Esophagus squamous epithelium (tissue), 5 donors: Measurements from ENCODE around the gene CDH18. TPM values are rescaled to one million over a fixed set of nuclear protein-coding genes. Genes with fewer than 3 reads are reported as not detected.

Source experiments
- DNase-seq: peaks from one replicate; lab custom pipeline; 2025; lab: John Stamatoyannopoulos, UW
- H3K27ac ChIP-seq, 4 donors: fragments of 200-600 bp; sonication (generic); one replicate each; pipeline ENCODE4 v1.5.1; 2016 to 2019; ENCODE audit warnings: mild to moderate bottlenecking in 1 of 4
- H3K27me3 ChIP-seq, 4 donors: fragments of 200-600 bp; sonication (generic); 1 replicate in 3 of 4; 2 replicates in 1 of 4; pipeline versions ENCODE4 v1.5.1 to v1.6.0; 2017 to 2021; ENCODE audit warnings: antibody characterized with exemption in 1 of 4
- H3K36me3 ChIP-seq, 3 donors: fragments of 200-600 bp; sonication (generic); one replicate each; pipeline ENCODE4 v1.5.1; 2016 to 2019
- H3K4me1 ChIP-seq, 3 donors: fragments of 200-600 bp; sonication (generic); one replicate each; pipeline ENCODE4 v1.5.1; 2017 to 2019
- H3K4me3 ChIP-seq, 4 donors: fragments of 200-600 bp; sonication (generic); 1 replicate in 3 of 4; 2 replicates in 1 of 4; pipeline ENCODE4 v1.5.1; 2016 to 2019; ENCODE audit warnings: mild to moderate bottlenecking in 2 of 4, moderate library complexity in 1 of 4
- H3K9me3 ChIP-seq, 3 donors: fragments of 200-600 bp; sonication (generic); one replicate each; pipeline ENCODE4 v1.5.1; 2016 to 2019
- POLR2A ChIP-seq, 4 donors: fragments of 450-650 bp; IDR thresholded peaks; one replicate each; pipeline ENCODE4 v1.6.1; 2017; ENCODE audit warnings: antibody characterized with exemption in 4 of 4, mild to moderate bottlenecking in 4 of 4, moderate library complexity in 3 of 4
- WGBS, 2 donors: methylation state at CpG; one replicate each; pipeline ENCODE4 v1.1.5; 2018; 5-methylcytosine and 5-hydroxymethylcytosine counted together
- intact Hi-C: fragments of 100-400 bp; cut with DNase I; formaldehyde crosslinking; loops from one replicate; pipeline ENCODE4 v1.15.0; 2022
- total RNA-seq, 4 donors: library from RNA; depleted of rRNA; stranded (reverse); fragments of >200 nt; gene quantifications; one replicate each; pipeline ENCODE4 v1.1.0, GENCODE V29; 2016
- TF ChIP-seq, protein P1 (sequence below), 6 experiments: fragments of 450-650 bp in 4 of 6; fragments of 200-600 bp in 2 of 6; sonication (generic) in 2 of 6; IDR thresholded peaks; one replicate each; pipeline ENCODE4 v1.5.1; 2016 to 2019; ENCODE audit warnings: antibody characterized with exemption in 6 of 6, mild to moderate bottlenecking in 4 of 6, moderate library complexity in 4 of 6
- donor health status: DM: yes; HTN: yes; CAD: no.

The CDH18 gene
- total RNA-seq, 4 donors from 2014 or later = not detected

DNA sequence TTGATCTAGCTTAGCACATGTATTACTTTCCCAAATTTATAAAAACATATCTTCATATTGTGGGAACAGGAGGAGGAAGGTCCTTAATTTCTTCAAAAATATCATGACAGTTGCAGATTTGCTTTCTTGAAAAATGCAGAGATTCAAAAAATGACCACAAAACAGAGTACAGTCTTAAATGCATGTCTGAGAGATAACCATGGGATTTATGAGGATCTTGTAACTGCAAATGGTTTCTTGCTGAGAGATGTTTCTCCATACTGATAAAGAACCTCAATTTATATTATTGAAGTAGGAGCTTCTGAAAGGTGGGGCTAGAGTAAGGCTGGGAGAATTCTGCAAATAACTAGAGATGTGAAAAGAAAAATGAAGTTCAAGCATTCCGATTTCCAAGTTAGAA lies 83.2 kb downstream of the CDH18 start:
- Histone ChIP-seq H3K27me3 (no peaks in the 10 kb centered on the region), H3K4me1 (no peaks in the 10 kb centered on the region), H3K9me3 (no peaks in the 10 kb centered on the region), H3K4me3 (no peak overlapping the region), H3K36me3 (no peaks in the 10 kb centered on the region), H3K27ac (no peak overlapping the region)
- 0 to 50% methylated on average over 1 of the region's 1 CpG for WGBS, 2 donors
- DNase-seq = no peak
- intact Hi-C loops = no loop called here
- TF ChIP-seq, protein P1, sequence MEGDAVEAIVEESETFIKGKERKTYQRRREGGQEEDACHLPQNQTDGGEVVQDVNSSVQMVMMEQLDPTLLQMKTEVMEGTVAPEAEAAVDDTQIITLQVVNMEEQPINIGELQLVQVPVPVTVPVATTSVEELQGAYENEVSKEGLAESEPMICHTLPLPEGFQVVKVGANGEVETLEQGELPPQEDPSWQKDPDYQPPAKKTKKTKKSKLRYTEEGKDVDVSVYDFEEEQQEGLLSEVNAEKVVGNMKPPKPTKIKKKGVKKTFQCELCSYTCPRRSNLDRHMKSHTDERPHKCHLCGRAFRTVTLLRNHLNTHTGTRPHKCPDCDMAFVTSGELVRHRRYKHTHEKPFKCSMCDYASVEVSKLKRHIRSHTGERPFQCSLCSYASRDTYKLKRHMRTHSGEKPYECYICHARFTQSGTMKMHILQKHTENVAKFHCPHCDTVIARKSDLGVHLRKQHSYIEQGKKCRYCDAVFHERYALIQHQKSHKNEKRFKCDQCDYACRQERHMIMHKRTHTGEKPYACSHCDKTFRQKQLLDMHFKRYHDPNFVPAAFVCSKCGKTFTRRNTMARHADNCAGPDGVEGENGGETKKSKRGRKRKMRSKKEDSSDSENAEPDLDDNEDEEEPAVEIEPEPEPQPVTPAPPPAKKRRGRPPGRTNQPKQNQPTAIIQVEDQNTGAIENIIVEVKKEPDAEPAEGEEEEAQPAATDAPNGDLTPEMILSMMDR (IDR thresholded peaks at IDR 0.05) = no peak
- TF ChIP-seq POLR2A (IDR thresholded peaks at IDR 0.05) = no peak

DNA sequence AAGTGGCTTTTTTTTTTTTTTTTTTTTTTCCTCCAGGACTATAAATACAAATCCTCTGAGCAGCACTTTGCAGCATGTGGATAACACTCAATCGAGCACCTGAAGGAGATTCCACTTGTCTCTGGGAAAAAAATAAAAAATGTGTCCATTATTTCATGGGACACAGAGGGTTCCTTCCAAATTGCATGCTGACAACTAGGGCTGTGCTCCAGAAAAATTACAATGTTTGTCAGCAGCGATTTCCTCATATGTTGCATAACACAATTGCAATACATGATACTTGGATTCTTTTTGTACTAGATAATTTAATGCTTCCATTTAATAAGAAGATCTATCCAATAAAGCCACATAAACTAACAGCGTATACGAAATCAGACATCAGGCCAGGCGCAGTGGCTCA lies 84.4 kb downstream of the CDH18 start:
- Histone ChIP-seq H3K4me1 (no peaks in the 10 kb centered on the region), H3K36me3 (no peaks in the 10 kb centered on the region), H3K27ac (no peak overlapping the region), H3K27me3 (no peaks in the 10 kb centered on the region), H3K4me3 (no peak overlapping the region), H3K9me3 (no peaks in the 10 kb centered on the region)
- 78 to 83% methylated on average over 5 of the region's 5 CpGs for WGBS, 2 donors
- TF ChIP-seq POLR2A (IDR thresholded peaks at IDR 0.05) = no peak
- TF ChIP-seq, protein P1 (IDR thresholded peaks at IDR 0.05) = no peak
- intact Hi-C loops = no loop called here
- DNase-seq = no peak

DNA sequence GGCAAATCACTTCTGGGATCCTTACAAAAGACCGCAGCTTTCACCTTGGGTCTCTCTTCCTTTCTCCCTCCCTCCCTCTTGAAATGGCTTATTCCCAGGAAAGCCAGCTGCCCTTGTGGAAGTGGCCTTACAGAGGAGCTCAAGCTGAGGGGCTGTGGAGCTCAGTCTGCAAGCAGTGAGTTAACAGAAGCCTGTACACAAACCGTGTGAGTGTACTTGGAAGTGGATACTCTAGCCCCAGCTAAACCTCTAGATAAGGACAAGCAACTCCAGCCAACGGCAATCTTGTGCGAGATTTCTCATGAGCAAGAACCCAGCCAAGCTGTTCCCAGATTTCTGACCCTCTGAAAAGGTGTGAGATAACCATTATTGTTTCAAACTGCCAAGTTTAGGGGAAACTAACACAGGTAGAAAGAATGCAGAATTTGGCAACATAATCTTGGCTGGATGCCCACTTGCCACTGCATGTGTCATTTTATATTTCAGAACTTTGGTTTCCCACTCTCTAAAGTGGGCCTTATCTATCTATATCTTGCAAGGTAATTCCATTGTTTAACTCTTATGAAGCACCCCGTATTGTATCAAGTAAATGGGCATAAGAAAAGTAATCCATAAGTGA lies 85.6 kb downstream of the CDH18 start:
- no peak overlapping the region for H3K27ac ChIP-seq
- H3K27me3 ChIP-seq = no peaks in the 10 kb centered on the region
- H3K4me1 ChIP-seq = no peaks in the 10 kb centered on the region
- TF ChIP-seq POLR2A (IDR thresholded peaks at IDR 0.05) = no peak
- TF ChIP-seq, protein P1 (IDR thresholded peaks at IDR 0.05) = no peak
- no peak for DNase-seq
- 55 to 69% methylated on average over 5 of the region's 5 CpGs for WGBS, 2 donors
- H3K36me3 ChIP-seq = no peaks in the 10 kb centered on the region
- H3K4me3 ChIP-seq = no peak overlapping the region
- intact Hi-C loops = no loop called here
- H3K9me3 ChIP-seq = no peaks in the 10 kb centered on the region

DNA sequence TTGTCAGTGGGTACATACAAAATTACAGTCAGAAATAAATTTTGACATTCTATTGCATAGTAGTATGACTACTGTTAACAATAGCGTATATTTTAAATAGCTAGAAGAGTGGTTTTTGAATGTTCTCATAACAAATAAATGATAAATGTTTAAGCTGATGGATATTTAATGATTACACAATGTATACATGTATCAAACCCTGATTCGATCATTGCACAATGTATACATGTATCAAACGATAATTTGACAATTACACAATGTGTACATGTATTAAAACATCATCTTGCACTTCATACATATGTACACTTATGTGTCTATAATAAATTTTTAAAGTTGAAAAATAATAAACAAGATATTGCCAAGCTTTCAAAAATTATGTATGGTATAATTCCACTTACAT lies 87.7 kb downstream of the CDH18 start:
- H3K27ac ChIP-seq = no peak overlapping the region
- H3K27me3 ChIP-seq = no peaks in the 10 kb centered on the region
- no peaks in the 10 kb centered on the region for H3K9me3 ChIP-seq
- DNase-seq = no peak
- no peak overlapping the region for H3K4me3 ChIP-seq
- H3K4me1 ChIP-seq = no peaks in the 10 kb centered on the region
- H3K36me3 ChIP-seq = no peaks in the 10 kb centered on the region
- 63 to 65% methylated on average over 3 of the region's 3 CpGs for WGBS, 2 donors
- intact Hi-C loops = no loop called here
- TF ChIP-seq, protein P1 (IDR thresholded peaks at IDR 0.05) = no peak
- no peak for TF ChIP-seq POLR2A (IDR thresholded peaks at IDR 0.05)

DNA sequence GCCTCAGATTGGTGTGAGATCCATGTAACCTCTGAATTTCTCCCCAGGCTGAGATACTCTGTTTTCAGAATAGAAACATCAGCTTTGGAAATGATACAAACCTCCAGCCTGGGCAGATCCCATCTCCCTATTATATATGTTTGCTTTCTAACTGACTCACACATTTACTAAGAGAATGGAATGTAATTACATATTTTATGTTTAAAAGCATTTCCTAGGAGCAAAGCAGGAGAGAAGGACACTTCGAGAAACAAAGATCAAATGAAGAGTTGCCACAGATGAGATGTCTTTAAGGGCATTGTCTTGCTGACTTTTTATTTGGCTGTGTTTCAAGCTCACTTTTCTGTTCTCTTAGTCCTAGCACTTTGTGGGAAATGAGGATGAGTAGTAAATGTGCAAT lies 96.3 kb downstream of the CDH18 start:
- Histone ChIP-seq H3K27me3 (no peaks in the 10 kb centered on the region), H3K4me1 (no peaks in the 10 kb centered on the region), H3K27ac (no peak overlapping the region), H3K4me3 (no peak overlapping the region), H3K9me3 (no peaks in the 10 kb centered on the region), H3K36me3 (no peaks in the 10 kb centered on the region)
- 18 to 25% methylated on average over 1 of the region's 1 CpG for WGBS, 2 donors
- no peak for TF ChIP-seq POLR2A (IDR thresholded peaks at IDR 0.05)
- TF ChIP-seq, protein P1 (IDR thresholded peaks at IDR 0.05) = no peak
- intact Hi-C loops = no loop called here
- no peak for DNase-seq
